HG02852 (cell line): ENCODE data around the gene TIMP4.

Experiments
- ATAC-seq: cut with Tn5 transposase; IDR thresholded peaks from one replicate; pipeline ENCODE4 v1.9.1; 2021; ENCODE audit warnings: mild to moderate bottlenecking, moderate library complexity; ENCODE audit not compliant: unreplicated experiment

Gene TIMP4

DNA sequence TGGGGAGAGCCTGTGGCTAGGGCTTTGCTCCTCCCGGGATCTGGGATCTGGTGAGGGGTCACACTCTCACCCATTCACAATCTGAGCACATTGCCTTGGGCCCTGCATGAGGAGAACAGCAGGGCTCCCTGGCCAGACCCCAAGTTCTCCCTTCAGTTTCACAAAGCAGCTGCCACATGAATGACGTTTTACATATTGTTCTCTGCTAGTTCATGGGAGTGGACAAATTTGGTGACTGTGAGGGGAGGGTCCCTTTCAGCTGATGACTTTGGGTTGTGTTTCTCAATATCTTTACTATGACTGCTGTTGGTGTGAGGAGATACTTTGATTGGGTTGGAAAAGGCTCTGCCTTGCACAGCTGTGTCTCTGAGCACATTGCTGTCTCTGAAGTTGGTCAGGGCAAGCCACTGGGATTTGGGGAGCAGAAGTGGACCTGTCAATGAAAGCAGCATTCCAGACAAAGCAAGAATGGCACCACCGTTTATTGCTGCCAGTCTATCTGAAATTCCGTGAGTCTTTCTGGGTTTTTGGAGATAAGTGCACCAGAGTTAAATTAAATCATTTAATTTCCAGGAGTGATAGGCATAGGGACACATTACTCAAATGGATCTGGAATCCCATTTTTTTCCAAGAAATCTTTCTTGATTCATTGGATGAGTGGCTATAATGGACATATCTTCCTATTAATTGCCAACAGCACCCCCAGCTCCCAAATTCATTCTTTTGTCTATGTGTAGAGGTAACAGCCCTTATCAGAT lies 10.3 kb downstream of the TIMP4 start:
- no peak for ATAC-seq

DNA sequence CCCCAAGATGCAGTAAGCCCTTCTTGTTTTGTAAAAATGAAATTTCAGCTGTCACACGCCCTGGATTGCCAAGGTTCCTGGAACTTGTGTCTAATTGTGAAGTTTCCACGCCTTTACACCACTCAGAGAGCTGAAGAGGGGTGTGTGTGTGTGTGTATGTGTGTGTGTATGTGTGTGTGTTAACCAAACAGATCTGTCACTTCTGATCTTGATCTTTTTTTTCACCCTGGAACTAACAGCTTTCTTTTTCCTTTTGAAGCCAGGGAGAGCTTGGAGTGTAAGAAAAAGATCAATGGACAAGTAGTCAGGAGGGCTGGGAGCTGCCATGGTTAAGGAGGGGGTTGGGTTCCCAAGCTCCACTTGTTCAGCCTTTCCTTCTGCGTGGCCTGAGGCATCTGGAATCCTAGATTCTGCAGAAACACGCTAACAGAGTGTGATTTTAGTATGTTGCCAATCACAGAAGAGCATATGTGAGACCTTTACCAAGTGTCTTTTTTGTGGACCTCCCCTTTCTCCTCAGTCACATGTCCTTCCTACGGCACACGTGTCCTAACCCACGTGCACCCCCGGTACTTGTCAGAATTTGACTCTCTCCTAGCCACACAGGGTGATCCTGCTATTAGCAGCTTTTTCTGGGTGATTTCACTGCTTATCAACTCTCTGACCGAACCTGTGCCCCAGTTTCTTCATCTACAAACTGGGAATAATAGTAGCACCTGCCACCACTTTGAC lies 11.5 kb downstream of the TIMP4 start:
- no peak for ATAC-seq

- no peak for ATAC-seq
These were observed 14.7 kb downstream of the TIMP4 start for GRCh38 chr3:12143949-12144504.

GRCh38 chr3:12142476-12142875 lies 16.2 kb downstream of the TIMP4 start:
- no peak for ATAC-seq

DNA sequence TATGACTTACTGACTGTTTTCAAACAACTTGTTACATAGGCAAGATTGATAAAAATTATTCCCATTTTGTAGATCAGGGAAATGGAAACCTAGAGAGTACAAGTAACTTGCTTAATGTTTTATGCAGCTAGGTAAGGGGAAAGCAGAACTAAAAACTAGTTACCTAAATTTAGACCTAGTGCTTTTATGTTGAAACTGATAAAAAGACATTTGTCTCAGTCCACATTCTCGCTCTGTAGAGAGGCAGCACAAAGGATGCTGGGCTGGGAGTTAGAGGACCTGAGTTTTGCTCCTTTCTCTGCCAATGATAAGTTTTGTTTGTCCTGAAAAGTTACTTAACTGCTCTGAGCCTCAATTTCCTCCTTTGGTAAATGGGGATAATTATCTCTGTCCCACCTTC lies 17.4 kb downstream of the TIMP4 start:
- peak; percentile 52 for ATAC-seq

DNA sequence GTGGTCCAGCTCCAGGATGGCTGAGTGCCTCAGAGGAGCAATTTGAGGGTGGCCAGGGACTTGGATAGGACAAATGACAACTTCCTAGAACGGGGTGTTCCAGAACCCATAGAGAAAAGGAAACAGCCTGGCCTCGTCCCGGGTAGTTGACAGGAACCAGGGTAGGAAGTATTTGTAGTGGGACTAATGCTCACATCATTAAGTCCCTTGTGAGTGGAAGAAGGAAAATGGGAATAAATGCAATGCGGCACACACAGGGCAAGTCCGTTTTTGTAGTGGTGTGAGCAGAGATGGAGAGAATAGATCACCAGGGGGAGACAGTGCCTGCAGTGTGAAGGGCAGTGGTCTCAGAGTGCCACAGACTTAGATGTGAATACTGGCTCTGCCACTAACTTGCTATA lies 19.6 kb downstream of the TIMP4 start:
- no peak for ATAC-seq

GRCh38 chr3:12138044-12138443 lies 20.7 kb downstream of the TIMP4 start:
- ATAC-seq, result peak; percentile 44

GRCh38 chr3:12136371-12136770 lies 22.3 kb downstream of the TIMP4 start:
- no peak for ATAC-seq

- peak; percentile 90 for ATAC-seq
These were observed 23.6 kb downstream of the TIMP4 start for GRCh38 chr3:12135029-12135657.

DNA sequence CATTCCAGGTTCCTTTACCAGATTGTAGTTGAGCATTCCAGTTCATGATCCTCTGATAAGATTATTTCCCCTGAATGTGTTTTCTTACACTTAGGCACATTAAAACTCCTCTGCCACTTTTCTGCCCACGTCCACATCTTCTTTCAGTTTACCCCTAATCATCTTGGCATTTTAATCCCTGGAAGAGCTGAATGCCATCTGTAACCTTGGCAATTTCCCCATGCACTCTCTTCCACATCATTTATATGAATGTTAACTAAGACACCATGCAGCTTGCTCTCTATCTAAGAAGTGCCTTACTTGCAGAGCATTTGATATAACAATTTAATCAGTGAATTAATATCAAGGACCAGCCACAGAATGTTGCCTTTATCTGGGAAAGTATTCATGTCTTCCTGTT lies 25.8 kb downstream of the TIMP4 start:
- ATAC-seq, result no peak

DNA sequence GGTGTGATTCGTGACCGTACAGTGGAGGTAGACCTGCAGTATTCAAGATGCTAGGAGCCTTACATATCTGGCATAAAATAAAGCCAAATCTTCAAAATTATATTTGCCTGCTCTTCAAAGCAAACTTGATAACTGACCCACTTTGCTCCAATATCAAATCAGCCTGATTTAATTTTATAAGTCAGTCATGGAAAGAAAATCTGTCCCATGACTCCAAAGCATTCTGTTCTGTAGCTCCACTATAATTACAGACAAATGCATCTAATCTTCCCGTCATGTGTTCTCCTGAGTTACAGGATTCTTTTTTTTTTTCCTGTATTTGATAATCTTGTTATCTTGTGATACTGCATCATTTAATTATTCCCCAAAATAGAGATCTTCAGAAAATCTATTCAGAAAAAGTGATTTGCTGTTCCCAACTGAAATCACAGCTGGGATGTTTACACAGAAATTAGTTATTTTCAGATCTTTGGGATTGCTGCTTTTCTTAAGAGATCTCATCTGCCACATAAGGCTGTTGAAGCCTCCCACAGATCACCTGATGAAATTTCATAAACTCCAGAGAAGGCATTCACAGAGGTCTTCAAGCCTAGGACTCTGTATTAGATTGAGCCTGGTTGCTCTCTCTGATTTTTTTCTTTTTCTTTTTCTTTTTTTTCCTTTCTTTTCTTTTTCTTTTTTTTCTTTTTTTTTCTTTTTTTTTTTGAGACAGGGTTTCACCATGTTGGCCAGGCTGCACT lies 27.2 kb downstream of the TIMP4 start:
- no peak for ATAC-seq

- ATAC-seq, result no peak
These were observed 31.3 kb downstream of the TIMP4 start for GRCh38 chr3:12127391-12127790.

GRCh38 chr3:12125772-12126171 lies 32.9 kb downstream of the TIMP4 start:
- no peak for ATAC-seq

- ATAC-seq, result no peak
These were observed 37.2 kb downstream of the TIMP4 start for GRCh38 chr3:12121466-12121865.

GRCh38 chr3:12120374-12121140 lies 38.2 kb downstream of the TIMP4 start:
- no peak for ATAC-seq

DNA sequence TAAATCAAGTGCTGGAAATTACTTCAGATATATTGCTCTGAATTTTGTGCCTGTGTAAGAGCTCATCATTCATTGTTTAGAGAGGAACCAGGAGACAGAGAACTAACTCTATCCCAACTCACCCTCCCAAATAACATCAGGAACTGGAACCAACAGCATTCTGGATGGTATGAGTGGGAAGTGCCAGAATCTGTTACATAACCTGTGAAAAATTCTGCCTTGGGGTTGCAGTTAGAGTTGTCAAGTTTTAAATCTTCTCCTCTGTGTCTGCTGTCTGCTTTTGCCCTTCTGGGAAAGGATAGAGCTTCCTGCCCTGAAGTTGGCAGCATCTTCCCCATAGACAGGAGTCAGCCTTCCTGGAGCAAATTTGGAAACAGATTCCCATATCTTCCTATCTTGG lies 41.2 kb downstream of the TIMP4 start:
- ATAC-seq, result no peak

DNA sequence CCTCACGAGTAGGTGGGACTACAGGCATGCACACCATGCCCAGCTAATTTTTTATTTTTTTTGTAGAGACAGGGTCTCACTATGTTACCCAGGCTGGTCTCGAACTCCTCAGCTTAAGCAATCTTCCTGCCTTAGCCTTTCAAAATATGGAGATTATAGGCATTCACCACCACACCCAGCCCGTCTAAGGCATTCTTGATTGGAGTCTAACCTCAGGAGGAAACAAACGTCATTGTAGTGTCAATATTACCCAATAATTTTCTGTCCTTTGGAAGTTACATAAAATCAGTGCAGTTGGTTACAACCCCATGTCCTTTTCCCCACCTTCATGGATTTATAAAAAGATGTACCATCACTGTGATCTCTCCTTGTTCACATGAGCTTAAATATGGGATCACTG lies 41.8 kb downstream of the TIMP4 start:
- no peak for ATAC-seq

- no peak for ATAC-seq
These were observed 42.9 kb downstream of the TIMP4 start for GRCh38 chr3:12115849-12116248.

- no peak for ATAC-seq
These were observed 43.6 kb downstream of the TIMP4 start for GRCh38 chr3:12115104-12115503.

DNA sequence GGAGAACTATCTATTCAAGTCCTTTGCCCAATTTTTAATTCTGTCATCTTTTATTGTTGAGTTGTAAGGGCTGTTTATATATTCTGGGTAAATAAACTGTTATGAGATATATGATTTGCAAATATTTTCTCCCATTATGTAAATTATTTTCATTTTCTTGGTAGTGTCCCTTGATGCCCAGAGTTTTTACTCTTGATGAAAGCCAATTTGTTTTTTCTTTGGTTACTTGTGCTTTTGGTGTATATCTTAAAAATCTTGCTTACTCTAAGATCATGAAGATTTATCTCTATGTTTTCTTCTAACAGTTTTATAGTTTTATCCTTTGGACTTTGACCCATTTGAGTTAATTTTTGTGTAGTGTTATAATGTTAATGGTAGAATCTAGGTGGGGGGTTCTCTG lies 44.5 kb downstream of the TIMP4 start:
- ATAC-seq, result no peak
